Measurements from ENCODE around the gene ST3GAL6. TPM values are rescaled to one million over a fixed set of nuclear protein-coding genes. Genes with fewer than 3 reads are reported as not detected.

Gene ST3GAL6
- total and polyA plus RNA-seq, 2 of the 4 experiments (the other 2 are of a cell fraction), result 0.36 to 0.99 TPM

- H4K8ac ChIP-seq (ENCODE audit: low read depth in 2 of 2, low read length in 2 of 2), result no peak overlapping the region
- ChIA-PET CTCF (no interaction called here), POLR2A (ENCODE audit: unreplicated experiment) (no interaction called here)
- no peak overlapping the region for H2AK5ac ChIP-seq (ENCODE audit: low read depth, low read length)
- H3K4me2 ChIP-seq (ENCODE audit: low read depth, low read length), result peak overlapping the region; percentile 6; the same call in 1 of the 2 replicates
- ATAC-seq (ENCODE audit: low read depth), result peak; percentile 42
- no peak overlapping the region for H4K91ac ChIP-seq (ENCODE audit: insufficient read depth, low read depth, low read length)
- no peaks in the 10 kb centered on the region; the same call in 1 of the 2 replicates for H3K9me3 ChIP-seq (ENCODE audit: control insufficient read depth, insufficient read depth, low read length)
- in situ Hi-C loops (cut with MboI; ENCODE audit: low sequenced_read_pairs) (no loop called here), dilution Hi-C loops (cut with HindIII; ENCODE audit: low sequenced_read_pairs, unreplicated experiment) (no loop called here), intact Hi-C loops (cut with micrococcal nuclease) (no loop called here)
- TF ChIP-seq POLR2A (IDR thresholded peaks at IDR 0.05; ENCODE audit: low read depth, low read length) (no peak), MAFK (IDR thresholded peaks at IDR 0.05; ENCODE audit: low read depth, low read length) (peak; percentile 86)
- H4K5ac ChIP-seq (ENCODE audit: low read depth, low read length), result no peak overlapping the region
- H3K4me3 ChIP-seq (ENCODE audit: insufficient read depth, low read depth, low read length), result no peak overlapping the region
- no CpG with 5 or more reads among the region's 7 CpGs for WGBS, 2 experiments (ENCODE audit: extremely low coverage in 2 of 2, insufficient read length in 1 of 2)
- no peak overlapping the region for H3K18ac ChIP-seq (ENCODE audit: low read depth, low read length)
- H3K14ac ChIP-seq (replicated peaks; ENCODE audit: low read depth, low read length), result no peak overlapping the region
- H2BK15ac ChIP-seq (ENCODE audit: low read depth, low read length), result no peak overlapping the region
- no peak overlapping the region for H2BK120ac ChIP-seq (ENCODE audit: low read depth, low read length)
- peaks cover 6% of the 10 kb centered on the region; the same call in 1 of the 2 replicates for H3K4me1 ChIP-seq (ENCODE audit: control insufficient read depth, insufficient read depth, low read length)
- no peaks in the 10 kb centered on the region for H3K27me3 ChIP-seq (ENCODE audit: control insufficient read depth, insufficient read depth, low read length)
- H3K9ac ChIP-seq (ENCODE audit: low read depth, low read length), result no peak overlapping the region
- peaks cover 19 to 39% of the 10 kb centered on the region in 2 experiments for H3K79me1 ChIP-seq (ENCODE audit: low read depth in 1 of 2, low read length in 2 of 2)
- no peak overlapping the region for H2AK9ac ChIP-seq (replicated peaks; ENCODE audit: low read depth, low read length, poor library complexity)
- peaks cover 7% of the 10 kb centered on the region for H3K9me1 ChIP-seq (ENCODE audit: insufficient read depth, low read length)
- DNase-seq, result no peak
- peak overlapping the region; percentile 31; the same call in 1 of the 2 replicates for H3K4ac ChIP-seq (ENCODE audit: low read depth, low read length)
- H3K27ac ChIP-seq (ENCODE audit: insufficient read depth, low read length), result no peak overlapping the region
- peak overlapping the region; percentile 56; the same call in 1 of the 2 replicates for H3K23ac ChIP-seq (ENCODE audit: low read depth, low read length)
- H3K36me3 ChIP-seq (ENCODE audit: control insufficient read depth, insufficient read depth, low read length), result peaks cover 6% of the 10 kb centered on the region
- no peak overlapping the region for H3K56ac ChIP-seq (ENCODE audit: extremely low read depth, insufficient read depth, low read length)
- H4K20me1 ChIP-seq (ENCODE audit: insufficient read depth, low read length), result peaks cover 10% of the 10 kb centered on the region; the same call in 1 of the 2 replicates
- no TSS peak for BruUV-seq (replicated peaks)
- H2BK5ac ChIP-seq (ENCODE audit: low read depth, low read length, poor library complexity, severe bottlenecking), result peak overlapping the region; percentile 70
- no peak overlapping the region for H2BK20ac ChIP-seq (ENCODE audit: low read depth, low read length)
- H2AFZ ChIP-seq (replicated peaks; ENCODE audit: low read length, poor library complexity), result no peak overlapping the region
These were observed 80.3 kb downstream of the ST3GAL6 start for GRCh38 chr3:98843266-98843959.

Small RNAs within 50 kb of the gene (microRNA-seq; reads per million reads assigned to microRNA genes)
- gene RNU6-26P (ENCODE audit: insufficient read depth, insufficient read length), result not detected

Small RNAs within 50 kb of the gene (small RNA-seq; reads per million reads assigned to genes)
- gene RNU6-26P, result 0.04 to 1.2 (median 0.15) reads per million in 5 experiments

Other genes starting within 250 kb of the ST3GAL6 start
- 78.3 and 125 TPM in 2 replicates for gene CLDND1, start 240.4 kb upstream of the ST3GAL6 start, total RNA-seq (2012; rRNA removed)
- gene CLDND1, start 240.4 kb upstream of the ST3GAL6 start, polyA plus RNA-seq (2012; rRNA removed), result 67.4 and 75.8 TPM in 2 replicates
- not detected in 2 replicates for gene GPR15, start 231.4 kb upstream of the ST3GAL6 start, total RNA-seq (2012; rRNA removed)
- not detected in 2 replicates for gene GPR15, start 231.4 kb upstream of the ST3GAL6 start, polyA plus RNA-seq (2012; rRNA removed)
- gene CPOX, start 169.7 kb upstream of the ST3GAL6 start, total RNA-seq (2012; rRNA removed), result 14.5 and 20.3 TPM in 2 replicates
- 17.9 and 19.4 TPM in 2 replicates for gene CPOX, start 169.7 kb upstream of the ST3GAL6 start, polyA plus RNA-seq (2012; rRNA removed)
- 196 and 275 TPM in 2 replicates for gene DCBLD2, start 138.4 kb downstream of the ST3GAL6 start, total RNA-seq (2012; rRNA removed)
- gene DCBLD2, start 138.4 kb downstream of the ST3GAL6 start, polyA plus RNA-seq (2012; rRNA removed), result 119 and 121 TPM in 2 replicates

Data from IMR-90 (cell line).